ENCODE results near the gene CEP135.

The CEP135 gene

DNA sequence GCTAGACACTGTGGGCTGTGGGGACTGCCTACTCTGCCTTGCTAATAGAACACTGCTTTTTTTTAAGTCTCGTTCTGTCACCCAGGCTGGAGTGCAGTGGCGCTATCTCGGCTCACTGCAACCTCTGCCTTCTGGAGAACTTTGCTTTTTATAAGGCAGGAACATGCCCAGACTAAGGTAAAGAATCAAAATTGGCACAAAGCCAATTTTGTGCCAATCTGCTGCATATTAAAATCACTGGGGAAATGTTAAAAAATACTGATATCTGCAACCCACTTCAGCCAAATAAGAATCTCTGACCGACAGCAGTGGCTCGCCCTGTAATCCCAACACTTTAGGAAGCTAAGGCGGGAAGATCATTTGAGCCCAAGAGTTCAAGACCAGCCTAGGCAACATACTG, 36.5 kb upstream of the CEP135 start:
- DNase-seq (ENCODE audit: insufficient read length, low spot score) (no peak), FAIRE-seq (no peak)
- TF ChIP-seq PAX5 (IDR thresholded peaks at IDR 0.05; ENCODE audit: insufficient read depth, low read length, severe bottlenecking) (no peak), POLR2AphosphoS5 (IDR thresholded peaks at IDR 0.05; ENCODE audit: low read depth, low read length) (no peak), POU2F2 (IDR thresholded peaks at IDR 0.05; ENCODE audit: low read depth, low read length) (no peak), SPI1 (IDR thresholded peaks at IDR 0.05; ENCODE audit: low read depth, low read length) (no peak), TAF1 (IDR thresholded peaks at IDR 0.05; ENCODE audit: low read depth, low read length) (no peak), POLR2A (IDR thresholded peaks at IDR 0.05; ENCODE audit: low read depth, low read length) (no peak)

DNA sequence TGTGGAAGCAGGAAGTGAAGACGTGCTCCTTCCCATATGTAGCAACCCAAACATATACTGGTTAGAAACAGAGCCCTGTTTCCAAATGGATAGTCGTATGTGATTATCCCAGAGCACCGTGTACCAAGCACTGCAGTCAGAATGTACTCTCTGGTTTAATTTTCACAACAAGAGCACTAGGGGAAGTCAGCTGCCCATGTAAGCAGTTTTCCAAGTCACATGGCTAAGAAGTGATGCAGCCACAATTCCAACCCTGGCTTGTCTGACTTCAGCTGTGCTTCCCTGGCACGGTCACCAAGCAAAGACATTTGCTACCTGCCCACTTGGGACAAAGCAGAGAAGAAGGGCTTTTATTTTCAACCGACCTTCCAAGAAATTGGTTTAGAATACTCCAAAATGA, 28.2 kb upstream of the CEP135 start:
- FAIRE-seq (no peak), DNase-seq (ENCODE audit: insufficient read length, low spot score) (no peak)
- TF ChIP-seq PAX5 (IDR thresholded peaks at IDR 0.05; ENCODE audit: insufficient read depth, low read length, severe bottlenecking): no peak
- TF ChIP-seq TAF1 (IDR thresholded peaks at IDR 0.05; ENCODE audit: low read depth, low read length): no peak
- TF ChIP-seq POLR2AphosphoS5 (IDR thresholded peaks at IDR 0.05; ENCODE audit: low read depth, low read length): no peak
- no peak for TF ChIP-seq POU2F2 (IDR thresholded peaks at IDR 0.05; ENCODE audit: low read depth, low read length)
- no peak for TF ChIP-seq POLR2A (IDR thresholded peaks at IDR 0.05; ENCODE audit: low read depth, low read length)
- TF ChIP-seq SPI1 (IDR thresholded peaks at IDR 0.05; ENCODE audit: low read depth, low read length): no peak

DNA sequence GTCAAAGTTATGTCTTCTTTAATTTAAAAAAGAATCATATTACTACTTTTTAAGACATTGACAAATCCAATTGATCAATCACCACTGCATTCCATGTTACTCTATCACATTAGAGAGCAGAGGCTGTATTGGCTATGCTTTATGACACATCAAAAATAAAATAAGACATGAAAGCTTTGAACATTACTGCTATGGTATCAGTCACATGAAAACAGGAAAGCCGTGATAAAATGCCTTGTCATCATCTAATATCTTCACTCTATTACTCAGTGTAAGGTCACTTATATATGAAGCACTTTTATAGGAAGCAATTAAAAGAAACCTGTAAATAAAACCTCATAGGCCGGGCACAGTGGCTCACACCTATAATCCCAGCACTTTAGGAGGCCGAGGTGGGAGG, 27.7 kb upstream of the CEP135 start:
- DNase-seq (ENCODE audit: insufficient read length, low spot score): no peak
- no peak for FAIRE-seq
- TF ChIP-seq POU2F2 (IDR thresholded peaks at IDR 0.05; ENCODE audit: low read depth, low read length) (no peak), PAX5 (IDR thresholded peaks at IDR 0.05; ENCODE audit: insufficient read depth, low read length, severe bottlenecking) (no peak), TAF1 (IDR thresholded peaks at IDR 0.05; ENCODE audit: low read depth, low read length) (no peak), POLR2AphosphoS5 (IDR thresholded peaks at IDR 0.05; ENCODE audit: low read depth, low read length) (no peak), POLR2A (IDR thresholded peaks at IDR 0.05; ENCODE audit: low read depth, low read length) (no peak), SPI1 (IDR thresholded peaks at IDR 0.05; ENCODE audit: low read depth, low read length) (no peak)

DNA sequence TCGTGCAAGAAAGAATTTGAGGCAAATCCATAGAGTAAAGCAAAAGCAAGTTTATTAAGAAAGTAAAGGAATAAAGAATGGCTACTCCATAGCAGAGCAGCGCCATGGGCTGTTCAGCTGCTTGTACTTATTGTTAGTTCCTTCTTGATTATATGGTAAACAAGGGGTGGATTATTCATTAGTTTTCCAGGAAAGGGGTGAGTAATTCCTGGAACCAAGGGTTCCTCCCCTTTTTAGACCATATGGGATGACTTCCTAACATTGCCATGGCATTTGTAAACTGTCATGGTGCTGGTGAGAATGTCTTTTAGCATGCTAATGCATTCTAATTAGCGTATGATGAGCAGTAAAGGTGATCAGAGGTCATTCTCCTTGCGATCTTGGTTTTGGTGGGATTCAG, 23.5 kb upstream of the CEP135 start:
- FAIRE-seq (no peak), DNase-seq (ENCODE audit: insufficient read length, low spot score) (no peak)
- TF ChIP-seq SPI1 (IDR thresholded peaks at IDR 0.05; ENCODE audit: low read depth, low read length): no peak
- no peak for TF ChIP-seq PAX5 (IDR thresholded peaks at IDR 0.05; ENCODE audit: insufficient read depth, low read length, severe bottlenecking)
- no peak for TF ChIP-seq POU2F2 (IDR thresholded peaks at IDR 0.05; ENCODE audit: low read depth, low read length)
- no peak for TF ChIP-seq POLR2AphosphoS5 (IDR thresholded peaks at IDR 0.05; ENCODE audit: low read depth, low read length)
- no peak for TF ChIP-seq POLR2A (IDR thresholded peaks at IDR 0.05; ENCODE audit: low read depth, low read length)
- TF ChIP-seq TAF1 (IDR thresholded peaks at IDR 0.05; ENCODE audit: low read depth, low read length): no peak

DNA sequence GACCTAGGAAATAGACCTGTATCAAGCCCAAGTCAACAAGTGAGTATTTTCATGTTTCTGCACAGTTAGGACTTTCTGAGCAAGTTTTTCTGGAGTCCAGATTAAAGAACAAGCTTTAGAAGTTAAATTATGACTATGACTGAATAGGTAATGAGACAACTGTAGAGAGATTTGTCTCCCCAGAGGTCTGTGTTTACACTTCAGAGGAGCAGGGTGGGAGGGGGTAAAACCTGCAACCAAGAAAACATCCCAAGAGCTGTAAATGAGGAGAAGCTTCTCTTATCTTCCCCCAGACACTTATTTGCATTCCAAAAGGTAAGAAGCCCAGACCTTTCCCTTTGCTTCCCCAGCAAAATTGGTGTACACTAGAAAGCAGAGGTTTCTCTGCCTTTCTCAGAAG, 22.1 kb upstream of the CEP135 start:
- DNase-seq (ENCODE audit: insufficient read length, low spot score) (no peak), FAIRE-seq (no peak)
- TF ChIP-seq SPI1 (IDR thresholded peaks at IDR 0.05; ENCODE audit: low read depth, low read length) (no peak), POLR2AphosphoS5 (IDR thresholded peaks at IDR 0.05; ENCODE audit: low read depth, low read length) (no peak), PAX5 (IDR thresholded peaks at IDR 0.05; ENCODE audit: insufficient read depth, low read length, severe bottlenecking) (no peak), POLR2A (IDR thresholded peaks at IDR 0.05; ENCODE audit: low read depth, low read length) (no peak), TAF1 (IDR thresholded peaks at IDR 0.05; ENCODE audit: low read depth, low read length) (no peak), POU2F2 (IDR thresholded peaks at IDR 0.05; ENCODE audit: low read depth, low read length) (no peak)

DNA sequence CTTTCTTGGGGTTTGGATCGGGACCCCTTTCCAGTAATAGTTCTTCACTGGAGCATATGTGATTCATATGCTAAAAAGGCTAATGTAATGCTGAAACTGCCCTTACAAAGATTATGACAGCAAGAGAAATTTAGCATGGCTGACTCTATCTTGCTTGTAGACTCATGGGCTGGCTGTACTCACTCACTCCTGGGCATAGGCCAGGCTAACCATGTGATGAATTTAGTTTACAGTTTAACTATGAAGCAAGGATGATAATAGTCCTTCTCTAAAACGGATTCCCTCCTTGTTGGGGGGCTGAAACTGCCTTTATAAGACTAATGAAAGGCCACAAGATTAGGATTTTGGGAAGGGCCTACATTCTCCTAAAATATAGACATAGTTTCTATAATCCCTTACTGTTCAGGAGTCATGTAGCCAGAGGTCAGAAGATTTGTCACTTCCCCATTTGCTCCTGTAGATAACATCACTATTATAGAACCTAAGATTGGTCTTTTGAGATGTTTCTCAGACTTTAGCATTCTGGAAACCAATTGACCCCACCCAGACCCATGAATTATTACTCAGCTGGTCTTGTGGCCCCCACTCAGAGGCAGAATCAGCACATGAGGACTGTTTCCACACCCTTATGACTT, 20.8 kb upstream of the CEP135 start:
- no peak for TF ChIP-seq TAF1 (IDR thresholded peaks at IDR 0.05; ENCODE audit: low read depth, low read length)
- peak; percentile 9; the same call in 1 of the 2 replicates for TF ChIP-seq SPI1 (IDR thresholded peaks at IDR 0.05; ENCODE audit: low read depth, low read length)
- DNase-seq (ENCODE audit: insufficient read length, low spot score): no peak
- FAIRE-seq: no peak

DNA sequence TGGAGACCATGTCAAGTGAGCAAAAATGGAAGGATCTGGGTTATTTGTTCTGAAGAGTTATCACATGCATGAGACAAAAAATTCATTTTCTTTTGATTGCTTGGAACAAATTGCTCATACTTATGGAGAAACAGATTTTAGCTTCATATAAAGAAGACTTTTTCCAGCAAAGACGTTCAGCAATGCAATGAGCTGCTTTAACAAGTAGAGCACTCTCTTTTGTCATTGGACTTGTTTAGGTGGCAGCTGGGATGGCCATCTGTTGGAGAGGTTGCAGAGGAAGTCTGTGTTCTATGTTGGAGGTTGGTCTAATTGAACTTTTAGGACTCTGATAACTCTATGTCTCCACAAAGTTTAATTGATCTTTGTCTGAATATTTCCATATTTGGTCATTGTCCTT, 19.9 kb upstream of the CEP135 start:
- TF ChIP-seq POU2F2 (IDR thresholded peaks at IDR 0.05; ENCODE audit: low read depth, low read length): no peak
- no peak for TF ChIP-seq POLR2AphosphoS5 (IDR thresholded peaks at IDR 0.05; ENCODE audit: low read depth, low read length)
- TF ChIP-seq TAF1 (IDR thresholded peaks at IDR 0.05; ENCODE audit: low read depth, low read length): no peak
- TF ChIP-seq SPI1 (IDR thresholded peaks at IDR 0.05; ENCODE audit: low read depth, low read length): no peak
- TF ChIP-seq POLR2A (IDR thresholded peaks at IDR 0.05; ENCODE audit: low read depth, low read length): no peak
- TF ChIP-seq PAX5 (IDR thresholded peaks at IDR 0.05; ENCODE audit: insufficient read depth, low read length, severe bottlenecking): no peak
- DNase-seq (ENCODE audit: insufficient read length, low spot score): no peak
- no peak for FAIRE-seq

DNA sequence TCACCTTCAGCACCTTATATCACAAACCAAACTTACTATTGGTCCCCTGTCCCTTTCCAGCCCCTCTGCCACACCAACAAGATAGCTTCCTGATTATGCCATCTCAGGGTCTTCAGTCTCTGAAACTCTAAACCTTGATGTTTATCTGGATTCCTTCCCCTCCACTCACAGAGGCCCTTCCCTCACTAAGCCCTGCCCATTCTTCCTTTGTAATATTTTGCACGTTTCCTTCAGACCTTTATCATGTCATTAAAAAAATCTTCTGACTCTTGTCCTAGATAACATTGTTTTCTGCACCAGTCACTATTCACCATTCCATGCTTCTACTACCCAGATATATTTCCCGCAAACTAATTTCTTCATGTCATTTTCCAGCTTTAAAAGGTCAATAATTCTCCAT, 17.7 kb upstream of the CEP135 start:
- no peak for TF ChIP-seq POLR2A (IDR thresholded peaks at IDR 0.05; ENCODE audit: low read depth, low read length)
- no peak for TF ChIP-seq POLR2AphosphoS5 (IDR thresholded peaks at IDR 0.05; ENCODE audit: low read depth, low read length)
- TF ChIP-seq PAX5 (IDR thresholded peaks at IDR 0.05; ENCODE audit: insufficient read depth, low read length, severe bottlenecking): no peak
- no peak for TF ChIP-seq TAF1 (IDR thresholded peaks at IDR 0.05; ENCODE audit: low read depth, low read length)
- TF ChIP-seq SPI1 (IDR thresholded peaks at IDR 0.05; ENCODE audit: low read depth, low read length): no peak
- DNase-seq (ENCODE audit: insufficient read length, low spot score) (no peak), FAIRE-seq (no peak)

DNA sequence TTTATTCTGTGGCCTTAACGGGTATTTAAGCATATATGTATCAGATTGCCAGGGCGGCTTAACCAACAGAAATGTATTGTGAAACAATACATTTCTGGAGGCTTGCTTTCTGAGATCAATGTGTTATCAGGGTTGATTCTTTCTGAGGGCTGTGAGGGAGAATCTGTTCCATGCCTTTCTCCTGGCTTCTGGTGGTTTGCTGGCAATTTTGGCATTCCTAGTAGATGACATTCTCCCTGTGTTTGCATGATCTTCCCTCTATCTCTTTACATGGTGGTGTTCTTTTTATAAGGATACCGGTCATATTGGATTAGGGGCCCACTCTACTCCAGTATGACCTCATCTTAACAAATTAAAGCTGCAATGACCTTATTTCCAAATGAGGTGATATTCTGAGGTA, 16.9 kb upstream of the CEP135 start:
- DNase-seq (ENCODE audit: insufficient read length, low spot score): no peak
- FAIRE-seq: no peak
- TF ChIP-seq TAF1 (IDR thresholded peaks at IDR 0.05; ENCODE audit: low read depth, low read length) (no peak), POLR2A (IDR thresholded peaks at IDR 0.05; ENCODE audit: low read depth, low read length) (no peak), SPI1 (IDR thresholded peaks at IDR 0.05; ENCODE audit: low read depth, low read length) (no peak), POU2F2 (IDR thresholded peaks at IDR 0.05; ENCODE audit: low read depth, low read length) (no peak)

DNA sequence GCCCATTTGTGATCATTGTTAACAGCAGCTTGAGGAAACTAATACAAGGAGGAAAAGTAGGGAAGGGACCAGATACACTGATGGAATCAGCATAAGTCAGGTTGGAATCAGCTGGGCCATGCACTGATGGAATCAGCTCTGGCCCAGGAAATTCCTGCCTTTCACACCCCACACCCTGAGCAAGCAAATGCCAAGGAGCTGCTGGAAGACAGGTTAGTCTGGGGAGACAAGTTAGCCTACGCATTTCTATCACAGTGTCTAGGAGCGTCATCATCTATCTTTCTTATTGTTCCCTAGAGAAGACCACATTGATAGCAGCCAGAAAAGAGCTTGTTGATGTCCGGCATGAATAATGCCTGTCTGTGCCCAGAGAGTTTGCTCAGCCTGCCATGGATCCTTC, 16.2 kb upstream of the CEP135 start:
- FAIRE-seq (no peak), DNase-seq (ENCODE audit: insufficient read length, low spot score) (no peak)
- TF ChIP-seq TAF1 (IDR thresholded peaks at IDR 0.05; ENCODE audit: low read depth, low read length) (no peak), POU2F2 (IDR thresholded peaks at IDR 0.05; ENCODE audit: low read depth, low read length) (no peak), POLR2A (IDR thresholded peaks at IDR 0.05; ENCODE audit: low read depth, low read length) (no peak), PAX5 (IDR thresholded peaks at IDR 0.05; ENCODE audit: insufficient read depth, low read length, severe bottlenecking) (no peak)
